Sciatic nerve (tissue), 2 donors: ENCODE data around the gene TRIM14. TPM values are rescaled to one million over a fixed set of nuclear protein-coding genes. Genes with fewer than 3 reads are reported as not detected.
A peak's percentile ranks its signal among the peaks of the same experiment; 100 is the strongest.

Source experiments
- ATAC-seq: fragments of 200-7000 bp; cut with Tn5 transposase; one replicate; pipeline ENCODE4 v1.9.1; 2020; ENCODE audit warnings: mild to moderate bottlenecking, moderate library complexity
- DNase-seq: peaks from one replicate; pipeline ENCODE4 v3.0.0-alpha.2; 2020; ENCODE audit warnings: low spot score
- intact Hi-C: fragments of 100-400 bp; cut with DNase I; formaldehyde crosslinking; loops from one replicate; pipeline ENCODE4 v1.14.2; 2022
- total RNA-seq: library from RNA; stranded (reverse); fragmentation: NEBNext Ultra II Directional; extraction: Animal tissue kit (Norgen Biotek cat#: 25700); gene quantifications from one replicate; pipeline ENCODE4 v1.2.1, GENCODE V29; 2021
- donor health status: DM: no; HTN: no; CAD: no.
- donor health status: DM: no; HTN: no; CAD: no.

The TRIM14 gene
- total RNA-seq, 1 donor from 2014 or later = 12.6 TPM

DNA sequence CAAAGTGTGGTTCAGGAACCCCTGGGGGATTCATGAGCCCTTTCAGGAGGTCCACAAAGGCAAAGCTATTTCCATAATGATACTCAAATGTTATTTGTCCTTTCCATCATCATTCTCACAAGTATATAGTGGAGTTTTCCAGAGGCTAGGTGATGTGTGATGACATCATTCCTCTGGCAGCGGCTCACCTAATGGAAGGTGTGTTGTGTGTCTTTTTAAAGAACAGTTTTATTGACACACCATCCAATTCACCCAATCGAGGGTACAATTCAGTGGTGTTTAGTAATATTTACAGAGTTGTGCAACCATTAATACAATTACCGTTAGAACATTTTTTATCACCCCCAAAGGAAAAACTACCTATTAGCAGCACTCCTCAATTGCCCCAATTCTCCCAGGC is 52.8 kb downstream of the TRIM14 start:
- intact Hi-C loops = no loop called here
- DNase-seq (no peak), ATAC-seq (no peak)

DNA sequence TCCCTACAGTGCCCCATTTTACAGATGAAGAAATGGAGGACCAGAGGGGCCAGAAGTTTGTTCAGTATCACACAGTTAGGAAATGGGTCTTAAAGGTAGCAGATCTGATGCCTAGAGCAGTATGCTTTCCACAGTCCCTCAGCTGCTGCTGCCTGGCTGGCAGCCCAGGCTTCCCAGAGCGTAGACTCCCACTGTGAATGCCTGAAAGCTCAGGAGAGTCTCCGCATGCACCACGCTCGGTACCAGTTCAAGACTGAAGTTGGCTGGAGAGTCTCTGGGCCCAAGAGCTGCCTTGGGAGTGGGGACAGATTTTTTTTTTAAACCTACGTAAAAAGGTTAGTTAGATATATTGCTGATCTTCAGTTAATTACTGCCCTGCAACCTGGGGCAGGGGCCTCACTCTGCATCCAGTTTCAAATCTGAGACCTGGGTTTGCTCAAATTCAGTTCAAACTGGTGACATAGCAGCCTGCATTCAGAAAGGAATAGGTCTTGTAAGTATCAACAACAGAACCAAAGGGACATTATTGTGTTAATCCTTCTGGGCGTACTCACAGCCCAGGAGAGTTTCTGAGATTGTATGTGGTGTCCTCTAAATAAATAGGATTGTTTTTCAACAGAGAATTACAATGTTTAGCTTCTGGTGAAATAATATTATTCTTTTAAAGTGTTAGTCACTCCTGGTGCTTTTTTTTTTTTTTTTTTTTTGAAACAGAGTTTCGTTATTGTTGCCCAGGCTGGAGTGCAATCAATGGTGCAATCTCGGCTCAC is 54.2 kb downstream of the TRIM14 start:
- DNase-seq (no peak), ATAC-seq (no peak)
- intact Hi-C loops = no loop called here

DNA sequence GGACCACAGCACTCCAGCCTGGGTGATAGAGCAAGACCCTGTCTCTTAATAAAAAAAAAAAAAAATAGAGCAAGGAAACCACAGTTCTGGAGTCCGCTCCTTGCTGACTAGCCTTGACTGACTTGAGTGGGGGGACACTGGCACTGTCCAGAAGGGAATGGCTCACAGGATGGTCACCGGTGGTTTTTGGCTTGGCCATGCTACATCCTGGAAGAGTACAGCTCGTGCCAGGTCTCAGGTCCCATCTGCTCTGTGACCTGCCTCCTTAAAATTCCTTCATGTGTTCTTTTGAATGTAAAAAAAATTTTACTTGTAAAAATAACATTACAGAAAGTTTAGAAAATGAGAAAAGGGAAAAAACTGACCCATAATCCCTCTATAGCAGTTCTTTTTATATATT is 56.9 kb downstream of the TRIM14 start:
- intact Hi-C loops = no loop called here
- no peak for ATAC-seq
- no peak for DNase-seq

DNA sequence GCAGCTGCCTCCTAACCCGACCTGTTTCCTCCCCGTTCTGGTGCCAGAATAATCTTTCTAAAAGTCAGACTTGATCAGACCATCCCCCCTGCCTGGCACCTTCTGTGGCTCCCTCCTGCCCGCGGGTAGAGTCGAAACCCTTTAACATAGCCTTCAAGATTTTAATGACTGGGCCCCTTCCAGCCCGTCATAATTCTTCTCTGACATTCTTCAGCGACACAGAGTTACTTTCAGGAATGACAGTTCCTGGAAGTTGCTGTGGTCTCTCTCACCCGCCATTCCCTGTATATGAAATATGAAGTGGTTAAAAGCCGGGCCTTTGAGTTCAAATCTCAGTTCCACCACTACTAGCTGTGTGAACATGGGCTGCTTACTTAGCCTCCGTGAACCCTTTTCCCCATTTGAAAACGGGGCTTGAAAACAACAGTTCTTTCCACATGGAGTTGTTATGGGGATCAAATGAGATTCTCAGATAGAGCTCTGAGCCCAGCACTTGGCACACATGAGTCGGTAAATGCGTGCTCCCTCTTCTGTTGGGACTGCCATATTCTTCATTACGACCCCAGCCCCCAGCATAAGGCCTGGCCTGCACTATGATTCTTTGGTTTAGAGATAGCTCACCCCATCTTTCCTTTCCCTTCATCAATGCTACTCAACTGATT is 61.8 kb downstream of the TRIM14 start:
- intact Hi-C loops = no loop called here
- DNase-seq (no peak), ATAC-seq (no peak)

GRCh38 chr9:98056269-98057137 is 62.5 kb downstream of the TRIM14 start, which contains the start of gene NANS:
NANS (plus strand) TSS chr9:98056732; CDS start chr9:98056809, 77 bp downstream.
- intact Hi-C loops = no loop called here
- ATAC-seq = peak; percentile 98
- DNase-seq = peak; percentile 95

- intact Hi-C loops = no loop called here
- no peak for ATAC-seq
- no peak for DNase-seq
Measured at GRCh38 chr9:98054376-98054951, 64.6 kb downstream of the TRIM14 start.

GRCh38 chr9:98050351-98050750 is 68.7 kb downstream of the TRIM14 start:
- ATAC-seq (no peak), DNase-seq (no peak)
- intact Hi-C loops = no loop called here

DNA sequence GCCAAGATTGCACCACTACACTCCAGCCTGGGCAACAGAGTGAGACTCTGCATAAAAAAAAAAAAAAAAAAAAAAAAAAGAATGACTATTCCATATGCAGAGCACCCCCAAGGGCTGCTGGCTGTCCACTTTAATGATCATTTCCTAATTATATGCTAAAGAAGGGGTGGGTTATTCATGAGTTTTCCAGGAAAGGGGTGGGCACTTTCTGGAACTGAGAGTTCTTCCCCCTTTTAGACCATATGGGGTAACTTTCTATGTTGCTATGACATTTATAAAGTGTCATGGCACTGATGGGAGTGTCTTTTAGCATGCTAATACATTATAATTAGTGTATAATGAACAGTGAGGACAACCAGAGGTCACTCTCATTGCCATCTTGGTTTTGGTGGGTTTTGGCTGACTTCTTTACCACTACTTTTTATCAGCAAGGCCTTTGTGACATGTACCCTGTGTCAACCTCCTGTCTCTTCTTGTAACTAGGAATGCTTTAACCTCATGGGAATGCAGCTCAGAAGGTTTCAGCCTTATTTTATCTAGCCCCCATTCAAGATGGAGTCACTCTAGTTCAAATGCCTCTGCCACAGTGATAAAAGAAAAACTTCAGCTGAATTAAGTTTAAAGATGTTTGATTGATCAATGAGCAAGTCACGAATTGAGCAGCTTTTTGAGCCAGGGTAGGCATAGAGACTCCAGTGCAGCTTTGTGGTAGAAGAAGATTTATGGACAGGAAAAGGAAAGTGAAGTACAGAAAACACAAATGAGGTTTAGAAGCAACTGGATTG is 69.5 kb downstream of the TRIM14 start:
- no peak for ATAC-seq
- intact Hi-C loops = no loop called here
- DNase-seq = no peak

DNA sequence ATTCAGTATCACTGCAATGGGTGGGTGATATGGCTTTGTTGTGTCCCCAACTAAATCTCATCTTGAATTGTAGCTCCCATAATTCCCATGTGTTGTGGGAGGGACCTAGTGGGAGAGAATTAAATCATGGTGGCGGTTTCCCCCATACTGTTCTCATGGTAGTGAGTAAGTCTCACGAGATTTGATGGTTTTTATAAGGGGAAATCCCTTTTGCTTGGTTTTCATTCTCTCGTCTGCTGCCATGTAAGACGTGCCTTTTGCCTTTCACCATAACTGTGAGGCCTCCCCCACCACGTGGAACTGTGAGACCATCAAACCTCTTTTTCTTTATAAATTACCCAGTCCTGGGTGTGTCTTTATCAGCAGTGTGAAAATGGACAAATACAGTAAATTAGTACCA is 72.0 kb downstream of the TRIM14 start:
- intact Hi-C loops = no loop called here
- DNase-seq = no peak
- ATAC-seq = no peak

GRCh38 chr9:98046180-98046543 is 72.9 kb downstream of the TRIM14 start:
- intact Hi-C loops = no loop called here
- ATAC-seq = no peak
- no peak for DNase-seq

GRCh38 chr9:98045234-98046179 is 73.5 kb downstream of the TRIM14 start:
- ATAC-seq (peak; percentile 62), DNase-seq (no peak)
- intact Hi-C loops = no loop called here

GRCh38 chr9:98043915-98044314 is 75.1 kb downstream of the TRIM14 start:
- intact Hi-C loops = no loop called here
- no peak for DNase-seq
- ATAC-seq = no peak

- intact Hi-C loops = no loop called here
- no peak for ATAC-seq
Measured at GRCh38 chr9:98040212-98040611, 78.8 kb downstream of the TRIM14 start.

GRCh38 chr9:98039607-98040017 is 79.4 kb downstream of the TRIM14 start:
- intact Hi-C loops = no loop called here
- DNase-seq (no peak), ATAC-seq (no peak)

More at GRCh38 chr9:98040212-98040611, 78.8 kb downstream of the TRIM14 start:
- DNase-seq = no peak

DNA sequence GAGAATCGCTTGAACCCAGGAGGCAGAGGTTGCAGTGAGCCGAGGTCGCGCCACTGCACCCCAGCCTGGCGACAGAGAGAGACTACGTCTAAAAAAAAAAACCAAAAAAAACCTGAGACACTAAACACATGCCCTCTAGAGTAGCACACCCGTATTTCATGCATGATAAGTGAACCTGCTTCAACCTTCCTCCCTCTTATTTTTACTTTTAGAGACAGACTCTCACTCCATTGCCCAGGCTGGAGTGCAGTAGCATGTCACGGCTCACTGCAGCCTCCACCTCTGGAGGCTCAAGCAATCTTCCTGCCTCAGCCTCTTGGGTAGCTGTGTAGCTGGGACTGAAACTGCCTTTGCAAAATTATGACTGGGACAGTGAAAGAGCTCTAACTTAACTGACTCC is 80.1 kb downstream of the TRIM14 start:
- DNase-seq (no peak), ATAC-seq (no peak)
- intact Hi-C loops = no loop called here

GRCh38 chr9:98037357-98037756 is 81.7 kb downstream of the TRIM14 start:
- ATAC-seq (no peak), DNase-seq (no peak)
- intact Hi-C loops = no loop called here
